OCI-LY1 (cell line): Measurements from ENCODE around the gene RND1.

Experiments used
- H2AFZ ChIP-seq: fragments of 200-600 bp; sonication (generic), shearing (Covaris generic); 2 replicates; pipeline ENCODE4 v1.6.0; 2014; ENCODE audit warnings: antibody characterized with exemption, mild to moderate bottlenecking, low read length
- H3F3A ChIP-seq: fragments of 200-600 bp; sonication (generic), shearing (Covaris generic); 2 replicates; pipeline ENCODE4 v1.6.0; 2014; ENCODE audit warnings: mild to moderate bottlenecking, antibody characterized with exemption, low read length, moderate library complexity; ENCODE audit not compliant: insufficient read depth
- H3K27ac ChIP-seq: fragments of 200-600 bp; sonication (generic); 2 replicates; pipeline ENCODE4 v1.5.1; 2014; ENCODE audit warnings: low read length, mixed run types, mild to moderate bottlenecking, low read depth; ENCODE audit not compliant: poor library complexity, severe bottlenecking
- H3K27me3 ChIP-seq: fragments of 200-600 bp; sonication (generic); 2 replicates; pipeline ENCODE4 v1.6.0; 2014; ENCODE audit warnings: antibody characterized with exemption, mild to moderate bottlenecking, low read length, moderate library complexity; ENCODE audit not compliant: insufficient read depth
- H3K36me3 ChIP-seq: fragments of 200-600 bp; sonication (generic); 2 replicates; pipeline ENCODE4 v1.6.1; 2014; ENCODE audit warnings: mild to moderate bottlenecking, antibody characterized with exemption, low read length, moderate library complexity, mixed read lengths; ENCODE audit not compliant: insufficient read depth
- H3K4me1 ChIP-seq: fragments of 200-600 bp; sonication (generic); 2 replicates; pipeline ENCODE4 v1.5.1; 2014; ENCODE audit warnings: mild to moderate bottlenecking, low read length, moderate library complexity; ENCODE audit not compliant: insufficient read depth, severe bottlenecking
- H3K4me2 ChIP-seq: fragments of 200-600 bp; sonication (generic), shearing (Covaris generic); 2 replicates; pipeline ENCODE4 v1.6.1; 2014; ENCODE audit warnings: low read length
- H3K4me3 ChIP-seq: fragments of 200-600 bp; sonication (generic); 2 replicates; pipeline ENCODE4 v1.5.1; 2014; ENCODE audit warnings: low read length, low read depth, mild to moderate bottlenecking, mixed read lengths; ENCODE audit not compliant: poor library complexity, severe bottlenecking
- H3K79me2 ChIP-seq: fragments of 200-600 bp; shearing (Covaris generic); 2 replicates; pipeline ENCODE4 v1.6.1; 2016; ENCODE audit warnings: mixed run types, low read length, mixed read lengths; ENCODE audit not compliant: insufficient read depth
- H3K9ac ChIP-seq: fragments of 200-600 bp; sonication (generic), shearing (Covaris generic); 2 replicates; pipeline ENCODE4 v1.6.1; 2014; ENCODE audit warnings: mild to moderate bottlenecking, low read length, mixed read lengths
- H3K9me2 ChIP-seq: fragments of 200-600 bp; sonication (generic), shearing (Covaris generic); 2 replicates; pipeline ENCODE4 v1.6.1; 2014; ENCODE audit warnings: low read depth, mild to moderate bottlenecking, low read length, mixed read lengths
- H3K9me3 ChIP-seq: fragments of 200-600 bp; shearing (Covaris generic); 2 replicates; pipeline ENCODE4 v1.6.1; 2014; ENCODE audit warnings: low read length, mixed read lengths
- H4K20me1 ChIP-seq: fragments of 200-600 bp; sonication (generic), shearing (Covaris generic); 2 replicates; pipeline ENCODE4 v1.6.0; 2016; ENCODE audit warnings: mild to moderate bottlenecking, low read length; ENCODE audit not compliant: insufficient read depth
- EZH2 ChIP-seq: fragments of 200-600 bp; sonication (generic), shearing (Covaris generic); IDR thresholded peaks from 2 replicates; pipeline ENCODE4 v1.8.0; 2017; ENCODE audit warnings: borderline replicate concordance, mixed run types, mild to moderate bottlenecking, antibody characterized with exemption, low read length, moderate library complexity, mixed read lengths
- TF ChIP-seq, protein P1 (sequence below): fragments of 200-600 bp; sonication (generic), shearing (Covaris generic); IDR thresholded peaks from 2 replicates; pipeline ENCODE4 v1.5.1; 2017; ENCODE audit warnings: mild to moderate bottlenecking, antibody characterized with exemption, low read length, moderate library complexity, mixed read lengths

RND1 gene

DNA sequence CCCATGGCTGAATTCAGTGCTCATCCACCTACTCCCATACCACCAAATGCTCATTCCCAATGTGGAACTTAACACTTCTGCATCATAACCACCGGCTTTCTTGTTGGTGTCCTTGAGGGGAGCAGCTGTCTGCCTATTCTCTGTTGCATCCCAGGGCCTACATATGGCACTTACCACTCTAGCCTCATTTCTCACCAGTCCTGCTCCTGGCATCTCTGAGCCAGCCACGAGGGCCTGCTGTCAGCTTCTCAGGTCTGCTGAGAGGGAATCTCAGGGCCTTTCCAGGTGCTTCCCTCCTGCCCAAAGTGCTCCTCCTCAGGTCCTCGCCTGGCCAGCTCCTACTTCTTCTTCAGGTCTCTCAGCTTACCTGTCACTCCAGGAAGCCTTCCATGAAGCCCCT lies 24.0 kb upstream of the RND1 start:
- H3F3A ChIP-seq: no peaks in the 10 kb centered on the region
- H3K79me2 ChIP-seq: no peaks in the 10 kb centered on the region
- no peak overlapping the region for H2AFZ ChIP-seq
- H3K36me3 ChIP-seq: no peaks in the 10 kb centered on the region; the same call in 1 of the 2 replicates
- H3K27me3 ChIP-seq: no peaks in the 10 kb centered on the region; the same call in 1 of the 2 replicates
- H4K20me1 ChIP-seq: no peaks in the 10 kb centered on the region
- H3K4me3 ChIP-seq: no peak overlapping the region
- no peaks in the 10 kb centered on the region for H3K9me2 ChIP-seq
- H3K4me2 ChIP-seq: no peak overlapping the region
- H3K4me1 ChIP-seq: no peaks in the 10 kb centered on the region
- no peaks in the 10 kb centered on the region for H3K9me3 ChIP-seq
- TF ChIP-seq EZH2: no peak
- TF ChIP-seq, protein P1, sequence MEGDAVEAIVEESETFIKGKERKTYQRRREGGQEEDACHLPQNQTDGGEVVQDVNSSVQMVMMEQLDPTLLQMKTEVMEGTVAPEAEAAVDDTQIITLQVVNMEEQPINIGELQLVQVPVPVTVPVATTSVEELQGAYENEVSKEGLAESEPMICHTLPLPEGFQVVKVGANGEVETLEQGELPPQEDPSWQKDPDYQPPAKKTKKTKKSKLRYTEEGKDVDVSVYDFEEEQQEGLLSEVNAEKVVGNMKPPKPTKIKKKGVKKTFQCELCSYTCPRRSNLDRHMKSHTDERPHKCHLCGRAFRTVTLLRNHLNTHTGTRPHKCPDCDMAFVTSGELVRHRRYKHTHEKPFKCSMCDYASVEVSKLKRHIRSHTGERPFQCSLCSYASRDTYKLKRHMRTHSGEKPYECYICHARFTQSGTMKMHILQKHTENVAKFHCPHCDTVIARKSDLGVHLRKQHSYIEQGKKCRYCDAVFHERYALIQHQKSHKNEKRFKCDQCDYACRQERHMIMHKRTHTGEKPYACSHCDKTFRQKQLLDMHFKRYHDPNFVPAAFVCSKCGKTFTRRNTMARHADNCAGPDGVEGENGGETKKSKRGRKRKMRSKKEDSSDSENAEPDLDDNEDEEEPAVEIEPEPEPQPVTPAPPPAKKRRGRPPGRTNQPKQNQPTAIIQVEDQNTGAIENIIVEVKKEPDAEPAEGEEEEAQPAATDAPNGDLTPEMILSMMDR: no peak
- no peak overlapping the region for H3K27ac ChIP-seq
- H3K9ac ChIP-seq: no peak overlapping the region

DNA sequence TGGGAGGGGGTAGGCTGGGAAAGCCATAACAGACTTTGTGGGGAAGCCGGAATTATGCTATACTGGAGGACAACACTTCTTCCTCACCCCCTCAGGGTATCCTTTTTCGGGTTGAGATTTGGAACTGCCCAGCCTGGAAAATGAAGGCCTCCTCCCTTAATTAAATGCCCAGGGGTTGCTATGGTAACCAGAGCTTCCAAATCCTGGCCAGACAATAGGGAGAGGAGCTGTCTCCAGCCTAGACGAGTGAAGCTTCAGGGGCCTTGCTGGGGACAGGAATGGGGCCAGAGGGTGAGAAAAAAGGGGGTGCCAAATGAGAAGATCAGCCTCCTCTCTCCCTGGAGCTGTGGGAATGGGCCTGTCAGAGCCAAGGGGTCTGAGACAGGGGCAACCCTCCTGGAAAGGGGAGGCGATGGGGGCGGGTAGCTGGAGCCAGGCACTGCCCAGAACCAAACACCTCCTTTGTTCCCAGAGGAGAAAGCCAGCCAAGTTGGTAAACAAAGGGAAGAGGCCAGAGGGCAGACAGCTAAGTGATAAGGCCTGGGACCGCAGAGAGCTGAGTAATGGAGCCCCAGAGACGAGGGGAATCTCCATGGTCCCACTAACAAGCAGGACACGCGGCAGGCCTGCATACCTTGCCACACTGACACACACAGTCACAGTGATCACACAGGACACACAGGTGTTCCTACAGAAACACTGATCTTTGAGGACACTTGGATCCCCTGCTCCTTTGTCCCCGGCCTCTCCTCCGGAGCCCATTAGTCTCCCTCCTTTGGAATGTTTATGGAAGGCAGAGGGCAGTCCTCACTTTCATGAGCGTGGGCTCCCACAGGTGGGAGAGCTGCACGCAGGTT lies 17.9 kb upstream of the RND1 start:
- H3F3A ChIP-seq: no peaks in the 10 kb centered on the region
- no peak overlapping the region for H3K4me2 ChIP-seq
- H3K9me3 ChIP-seq: no peaks in the 10 kb centered on the region
- peaks cover 13% of the 10 kb centered on the region; the same call in 1 of the 2 replicates for H3K27me3 ChIP-seq
- no peak overlapping the region for H3K27ac ChIP-seq
- H4K20me1 ChIP-seq: no peaks in the 10 kb centered on the region
- H3K4me3 ChIP-seq: no peak overlapping the region
- no peaks in the 10 kb centered on the region for H3K79me2 ChIP-seq
- H3K4me1 ChIP-seq: no peaks in the 10 kb centered on the region
- H2AFZ ChIP-seq: no peak overlapping the region
- TF ChIP-seq EZH2: no peak
- TF ChIP-seq, protein P1: no peak
- no peaks in the 10 kb centered on the region for H3K9me2 ChIP-seq
- no peaks in the 10 kb centered on the region; the same call in 1 of the 2 replicates for H3K36me3 ChIP-seq
- no peak overlapping the region for H3K9ac ChIP-seq

DNA sequence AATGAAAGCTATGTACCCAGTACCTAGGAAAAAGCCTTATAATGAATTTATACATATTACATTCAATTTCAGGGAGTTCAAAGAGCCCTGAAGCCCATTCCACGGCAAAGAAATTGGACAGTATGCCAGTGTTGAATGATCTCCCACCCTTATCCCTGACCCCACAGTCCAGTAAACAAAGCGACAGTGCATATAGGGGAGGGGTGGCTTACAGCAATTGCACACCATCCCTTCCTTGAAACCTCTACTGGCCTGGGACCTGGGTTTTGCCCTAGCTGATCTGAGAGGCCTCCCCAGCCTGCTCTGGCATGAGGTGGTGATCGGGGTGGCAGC lies 17.3 kb upstream of the RND1 start:
- no peak overlapping the region for H3K4me2 ChIP-seq
- H3K79me2 ChIP-seq: no peaks in the 10 kb centered on the region
- H3K9me3 ChIP-seq: no peaks in the 10 kb centered on the region
- no peaks in the 10 kb centered on the region for H3F3A ChIP-seq
- no peak overlapping the region for H3K4me3 ChIP-seq
- TF ChIP-seq, protein P1: no peak
- TF ChIP-seq EZH2: no peak
- no peak overlapping the region for H3K9ac ChIP-seq
- no peaks in the 10 kb centered on the region for H4K20me1 ChIP-seq
- no peaks in the 10 kb centered on the region for H3K9me2 ChIP-seq
- no peak overlapping the region for H3K27ac ChIP-seq
- no peaks in the 10 kb centered on the region for H3K4me1 ChIP-seq
- peaks cover 13% of the 10 kb centered on the region; the same call in 1 of the 2 replicates for H3K27me3 ChIP-seq
- H3K36me3 ChIP-seq: no peaks in the 10 kb centered on the region; the same call in 1 of the 2 replicates
- no peak overlapping the region for H2AFZ ChIP-seq
